GM23338 (cell line): Measurements from ENCODE around the gene PGF. TPM values are rescaled to one million over a fixed set of nuclear protein-coding genes. Genes with fewer than 3 reads are reported as not detected.

Source experiments
- ATAC-seq: fragments of 200-7000 bp; cut with Tn5 transposase; 3 replicates; pipeline ENCODE4 v1.9.1; 2020
- DNase-seq: peaks from one replicate; pipeline ENCODE4 v3.0.0-alpha.2; 2015; ENCODE audit warnings: low spot score
- H2AFZ ChIP-seq: fragments of 200-600 bp; sonication (generic); 2 replicates; pipeline ENCODE4 v1.8.0; 2016; ENCODE audit warnings: antibody characterized with exemption, mild to moderate bottlenecking, moderate library complexity
- H3F3A ChIP-seq: fragments of 200-600 bp; sonication (generic); replicated peaks from 2 replicates; pipeline ENCODE4 v1.8.0; 2017; ENCODE audit warnings: antibody characterized with exemption, mixed run types, low read depth
- H3K27ac ChIP-seq: fragments of 200-600 bp; sonication (generic); 2 replicates; pipeline ENCODE4 v1.6.1; 2016; ENCODE audit warnings: low read depth
- H3K27me3 ChIP-seq: fragments of 200-600 bp; sonication (generic); 2 replicates; pipeline ENCODE4 v1.8.0; 2016; ENCODE audit warnings: mild to moderate bottlenecking, mixed run types, moderate library complexity; ENCODE audit not compliant: insufficient read depth
- H3K36me3 ChIP-seq: fragments of 200-600 bp; sonication (generic); 2 replicates; pipeline ENCODE4 v1.8.0; 2016; ENCODE audit warnings: mild to moderate bottlenecking; ENCODE audit not compliant: insufficient read depth
- H3K4me1 ChIP-seq: fragments of 200-600 bp; sonication (generic); 2 replicates; pipeline ENCODE4 v1.8.0; 2016; ENCODE audit warnings: mild to moderate bottlenecking, moderate library complexity; ENCODE audit not compliant: insufficient read depth
- H3K4me2 ChIP-seq: fragments of 200-600 bp; sonication (generic); 2 replicates; pipeline ENCODE4 v1.7.1; 2017; ENCODE audit warnings: mixed run types
- H3K4me3 ChIP-seq: fragments of 200-600 bp; sonication (generic); 2 replicates; pipeline ENCODE4 v1.6.1; 2016; ENCODE audit warnings: mixed run types
- H3K79me2 ChIP-seq: fragments of 200-600 bp; sonication (generic); replicated peaks from 2 replicates; pipeline ENCODE4 v1.8.0; 2017; ENCODE audit warnings: mild to moderate bottlenecking; ENCODE audit not compliant: insufficient read depth
- H3K9me2 ChIP-seq: fragments of 200-600 bp; sonication (generic); 2 replicates; pipeline ENCODE4 v1.8.0; 2017; ENCODE audit not compliant: insufficient read depth
- H4K20me1 ChIP-seq: fragments of 200-600 bp; sonication (generic); replicated peaks from 2 replicates; pipeline ENCODE4 v1.8.0; 2017; ENCODE audit warnings: mild to moderate bottlenecking; ENCODE audit not compliant: insufficient read depth
- H3K27ac Mint-ChIP-seq: 2 replicates; pipeline ENCODE4 v1.8.0; 2020; ENCODE audit warnings: inconsistent platforms, mild to moderate bottlenecking, moderate library complexity, mixed read lengths
- H3K27me3 Mint-ChIP-seq: 3 replicates; pipeline ENCODE4 v1.8.0; 2022; ENCODE audit warnings: low read depth, mild to moderate bottlenecking, moderate library complexity, mixed read lengths, inconsistent platforms; ENCODE audit not compliant: insufficient read depth, poor library complexity
- H3K36me3 Mint-ChIP-seq: 3 replicates; pipeline ENCODE4 v1.8.0; 2021; ENCODE audit warnings: low read depth, mild to moderate bottlenecking, inconsistent platforms, moderate library complexity, mixed read lengths
- H3K4me1 Mint-ChIP-seq: 3 replicates; pipeline ENCODE4 v1.8.0; 2020; ENCODE audit warnings: mild to moderate bottlenecking, inconsistent platforms, mixed read lengths
- H3K4me3 Mint-ChIP-seq: 3 replicates; pipeline ENCODE4 v1.8.0; 2021; ENCODE audit warnings: moderate library complexity, mild to moderate bottlenecking, inconsistent platforms, mixed read lengths
- H3K9me3 Mint-ChIP-seq: 3 replicates; pipeline ENCODE4 v1.8.0; 2020; ENCODE audit warnings: moderate library complexity, mild to moderate bottlenecking, inconsistent platforms, mixed read lengths
- CREB1 ChIP-seq: fragments of 250-450 bp; sonication (Bioruptor Pico); IDR thresholded peaks from 2 replicates; pipeline ENCODE4 v1.5.0; 2020; ENCODE audit warnings: low read depth, mild to moderate bottlenecking, moderate library complexity
- CTCF ChIP-seq, 2 experiments: fragments of 200-600 bp in 1 of 2; sonication (generic) in 1 of 2; conservative IDR thresholded peaks; 2 replicates each; pipeline versions ENCODE4 v1.5.1 to v1.6.1; 2016 to 2017; ENCODE audit warnings: antibody characterized with exemption in 2 of 2, low read depth in 2 of 2, mild to moderate bottlenecking in 2 of 2, moderate library complexity in 1 of 2
- ETS1 ChIP-seq: IDR thresholded peaks from 2 replicates; pipeline ENCODE4 v1.6.1; 2016; ENCODE audit warnings: antibody characterized with exemption
- EZH2 ChIP-seq: fragments of 200-600 bp; sonication (generic); IDR thresholded peaks from one replicate; pipeline ENCODE4 v1.8.0; 2017; ENCODE audit warnings: antibody characterized with exemption, mild to moderate bottlenecking, low read depth; ENCODE audit not compliant: unreplicated experiment
- EZH2phosphoT487 ChIP-seq: fragments of 200-600 bp; sonication (generic); IDR thresholded peaks from one replicate; pipeline ENCODE4 v1.8.1; 2018; ENCODE audit warnings: antibody characterized with exemption; ENCODE audit not compliant: unreplicated experiment
- JUNB ChIP-seq: IDR thresholded peaks from one replicate; pipeline ENCODE4 v1.6.1; 2016; ENCODE audit warnings: antibody characterized with exemption; ENCODE audit not compliant: unreplicated experiment
- NANOG ChIP-seq: IDR thresholded peaks from 2 replicates; pipeline ENCODE4 v1.6.1; 2016; ENCODE audit warnings: antibody characterized with exemption, borderline replicate concordance
- POLR2AphosphoS5 ChIP-seq: IDR thresholded peaks from 2 replicates; pipeline ENCODE4 v1.6.1; 2016; ENCODE audit warnings: antibody characterized with exemption, low read depth
- REST ChIP-seq: IDR thresholded peaks from one replicate; pipeline ENCODE4 v1.6.1; 2018; ENCODE audit warnings: antibody characterized with exemption; ENCODE audit not compliant: unreplicated experiment
- STAT1 ChIP-seq: IDR thresholded peaks from one replicate; pipeline ENCODE4 v1.6.1; 2016; ENCODE audit warnings: antibody characterized with exemption; ENCODE audit not compliant: unreplicated experiment
- ZNF114 ChIP-seq: fragments of 250-450 bp; sonication (Bioruptor Pico); IDR thresholded peaks from 2 replicates; pipeline ENCODE4 v1.5.0; 2020; ENCODE audit warnings: mild to moderate bottlenecking, moderate library complexity
- ZNF331 ChIP-seq: fragments of 250-450 bp; sonication (Bioruptor Pico); IDR thresholded peaks from 2 replicates; pipeline ENCODE4 v1.5.0; 2020; ENCODE audit warnings: low read depth, mild to moderate bottlenecking, moderate library complexity
- ZNF462 ChIP-seq: fragments of 250-450 bp; sonication (Bioruptor Pico); IDR thresholded peaks from 2 replicates; pipeline ENCODE4 v1.5.0; 2020; ENCODE audit warnings: mild to moderate bottlenecking, moderate library complexity
- polyA plus RNA-seq: library from polyadenylated mRNA; unstranded; fragments of >200 nt; fragmentation: Nextera tagmentation; extraction: Ambion mirVana; gene quantifications from 2 replicates; pipeline ENCODE4 v1.2.1, GENCODE V29; 2016
- total RNA-seq: library from RNA; depleted of rRNA; stranded (reverse); fragments of >200 nt; shearing (Covaris generic); gene quantifications from 2 replicates; pipeline ENCODE4 v1.2.3, GENCODE V29; 2014

Gene PGF
- total and polyA plus RNA-seq, 2 experiments from 2014 or later = 2.9 to 6.3 TPM

GRCh38 chr14:74962046-74962445 is 6.6 kb upstream of the PGF start:
- H3K4me1 ChIP-seq = no peaks in the 10 kb centered on the region; the same call in 1 of the 2 replicates
- no peak overlapping the region for H2AFZ ChIP-seq
- no peaks in the 10 kb centered on the region for H3F3A ChIP-seq
- no peak overlapping the region for H3K4me2 ChIP-seq
- no peaks in the 10 kb centered on the region; the same call in 2 of the 3 replicates for H3K36me3 Mint-ChIP-seq
- H3K79me2 ChIP-seq = no peaks in the 10 kb centered on the region
- no peaks in the 10 kb centered on the region for H3K27me3 ChIP-seq
- H3K27me3 Mint-ChIP-seq = peaks cover 17% of the 10 kb centered on the region
- ATAC-seq = no peak
- H3K9me3 Mint-ChIP-seq = no peaks in the 10 kb centered on the region
- H3K4me3 ChIP-seq = no peak overlapping the region
- H3K27ac ChIP-seq = no peak overlapping the region
- no peak overlapping the region; the same call in 2 of the 3 replicates for H3K4me3 Mint-ChIP-seq
- H3K9me2 ChIP-seq = no peaks in the 10 kb centered on the region
- DNase-seq = no peak
- no peaks in the 10 kb centered on the region for H4K20me1 ChIP-seq
- H3K36me3 ChIP-seq = no peaks in the 10 kb centered on the region
- H3K4me1 Mint-ChIP-seq = peaks cover 12% of the 10 kb centered on the region
- TF ChIP-seq ZNF331 (CRISPR knock-in tag) = no peak
- no peak for TF ChIP-seq ETS1
- TF ChIP-seq POLR2AphosphoS5 = no peak
- TF ChIP-seq ZNF114 (CRISPR knock-in tag) = no peak
- TF ChIP-seq CTCF (conservative IDR thresholded peaks at IDR 0.05; ENCODE audit: low read depth in 2 of 2) = no peak
- no peak for TF ChIP-seq STAT1
- no peak for TF ChIP-seq EZH2
- TF ChIP-seq ZNF462 (CRISPR knock-in tag) = no peak
- no peak for TF ChIP-seq NANOG
- TF ChIP-seq JUNB = no peak
- no peak for TF ChIP-seq REST
- TF ChIP-seq EZH2phosphoT487 = no peak
- TF ChIP-seq CREB1 (CRISPR knock-in tag) = no peak
- no peak overlapping the region for H3K27ac Mint-ChIP-seq
